Suprapubic skin (tissue), 4 donors: ENCODE measurements around the gene MYO16. TPM values are rescaled to one million over a fixed set of nuclear protein-coding genes. Genes with fewer than 3 reads are reported as not detected.

Experiments used
- DNase-seq, 2 donors: peaks; one replicate each; pipeline ENCODE4 v3.0.0-alpha.2; 2019; ENCODE audit warnings: low spot score in 2 of 2
- H3K27ac ChIP-seq: fragments of 200-600 bp; sonication (generic); one replicate; pipeline ENCODE4 v1.5.1; 2019
- H3K27me3 ChIP-seq: fragments of 200-600 bp; sonication (generic); one replicate; pipeline ENCODE4 v1.5.1; 2019
- H3K36me3 ChIP-seq: fragments of 200-600 bp; sonication (generic); one replicate; pipeline ENCODE4 v1.5.1; 2019
- H3K4me1 ChIP-seq: fragments of 200-600 bp; sonication (generic); one replicate; pipeline ENCODE4 v1.5.1; 2019
- H3K4me3 ChIP-seq: fragments of 200-600 bp; sonication (generic); one replicate; pipeline ENCODE4 v1.5.1; 2019; ENCODE audit warnings: mild to moderate bottlenecking
- H3K9me3 ChIP-seq: fragments of 200-600 bp; sonication (generic); one replicate; pipeline ENCODE4 v1.5.1; 2019
- CTCF ChIP-seq, 2 donors: fragments of 200-600 bp in 1 of 2; fragments of 450-650 bp in 1 of 2; sonication (generic) in 1 of 2; IDR thresholded peaks; one replicate each; pipeline ENCODE4 v1.5.1; 2016 to 2019; ENCODE audit warnings: antibody characterized with exemption in 2 of 2, mild to moderate bottlenecking in 1 of 2, moderate library complexity in 1 of 2
- EP300 ChIP-seq: sonication (generic); formaldehyde crosslinking; IDR thresholded peaks from one replicate; pipeline ENCODE4 v1.6.1; 2017; ENCODE audit warnings: antibody characterized with exemption
- POLR2A ChIP-seq, 2 donors: fragments of 450-650 bp; IDR thresholded peaks; one replicate each; pipeline ENCODE4 v1.6.1; 2017; ENCODE audit warnings: antibody characterized with exemption in 2 of 2, mild to moderate bottlenecking in 2 of 2, moderate library complexity in 2 of 2
- POLR2AphosphoS5 ChIP-seq, 3 donors: sonication (generic); formaldehyde crosslinking; IDR thresholded peaks; one replicate each; pipeline ENCODE4 v1.6.1; 2017; ENCODE audit warnings: antibody characterized with exemption in 3 of 3
- WGBS: methylation state at CpG from one replicate; pipeline ENCODE4 v1.1.5; 2018; 5-methylcytosine and 5-hydroxymethylcytosine counted together
- total RNA-seq, 4 donors: library from RNA; depleted of rRNA; stranded (reverse); fragments of >200 nt; gene quantifications; one replicate each; pipeline ENCODE4 v1.1.0, GENCODE V29; 2016

MYO16 gene
- total RNA-seq, 4 donors from 2014 or later: 0.08 to 0.98 (median 0.25) TPM

- TF ChIP-seq CTCF (IDR thresholded peaks at IDR 0.05): no peak
- no peak for TF ChIP-seq EP300
- TF ChIP-seq POLR2A (IDR thresholded peaks at IDR 0.05): no peak
- TF ChIP-seq POLR2AphosphoS5 (IDR thresholded peaks at IDR 0.05): no peak
- Histone ChIP-seq H3K27ac (no peak overlapping the region), H3K27me3 (no peaks in the 10 kb centered on the region), H3K4me3 (no peak overlapping the region), H3K9me3 (no peaks in the 10 kb centered on the region), H3K36me3 (no peaks in the 10 kb centered on the region), H3K4me1 (peaks cover 12% of the 10 kb centered on the region)
- 90% methylated on average over 8 of the region's 8 CpGs for WGBS
- no peak for DNase-seq
Measured at GRCh38 chr13:108950333-108951010, 321.1 kb downstream of the MYO16 start.

GRCh38 chr13:108955741-108956140, 326.3 kb downstream of the MYO16 start:
- DNase-seq: no peak
- 88% methylated on average over 5 of the region's 5 CpGs for WGBS
- H3K27ac ChIP-seq: no peak overlapping the region
- no peak overlapping the region for H3K4me3 ChIP-seq
- H3K36me3 ChIP-seq: no peaks in the 10 kb centered on the region
- TF ChIP-seq CTCF (IDR thresholded peaks at IDR 0.05): no peak
- TF ChIP-seq POLR2AphosphoS5 (IDR thresholded peaks at IDR 0.05): no peak
- TF ChIP-seq EP300: no peak
- TF ChIP-seq POLR2A (IDR thresholded peaks at IDR 0.05): no peak
- H3K27me3 ChIP-seq: no peaks in the 10 kb centered on the region
- peaks cover 4% of the 10 kb centered on the region for H3K4me1 ChIP-seq
- no peaks in the 10 kb centered on the region for H3K9me3 ChIP-seq

GRCh38 chr13:108957369-108958012, 328.1 kb downstream of the MYO16 start:
- TF ChIP-seq CTCF (IDR thresholded peaks at IDR 0.05) (no peak), POLR2A (IDR thresholded peaks at IDR 0.05) (no peak), POLR2AphosphoS5 (IDR thresholded peaks at IDR 0.05) (no peak), EP300 (no peak)
- DNase-seq: no peak
- Histone ChIP-seq H3K36me3 (no peaks in the 10 kb centered on the region), H3K27ac (no peak overlapping the region), H3K27me3 (no peaks in the 10 kb centered on the region), H3K4me3 (no peak overlapping the region), H3K9me3 (no peaks in the 10 kb centered on the region), H3K4me1 (peaks cover 4% of the 10 kb centered on the region)
- 32% methylated on average over 11 of the region's 11 CpGs for WGBS

- H3K27ac ChIP-seq: no peak overlapping the region
- DNase-seq: no peak
- no peak overlapping the region for H3K4me3 ChIP-seq
- H3K36me3 ChIP-seq: no peaks in the 10 kb centered on the region
- TF ChIP-seq CTCF (IDR thresholded peaks at IDR 0.05) (no peak), POLR2A (IDR thresholded peaks at IDR 0.05) (no peak), POLR2AphosphoS5 (IDR thresholded peaks at IDR 0.05) (no peak), EP300 (no peak)
- no peaks in the 10 kb centered on the region for H3K9me3 ChIP-seq
- no peaks in the 10 kb centered on the region for H3K27me3 ChIP-seq
- H3K4me1 ChIP-seq: peaks cover 4% of the 10 kb centered on the region
Measured at GRCh38 chr13:108958013-108958376, 328.6 kb downstream of the MYO16 start.

GRCh38 chr13:108959234-108959633, 329.8 kb downstream of the MYO16 start:
- no peaks in the 10 kb centered on the region for H3K36me3 ChIP-seq
- H3K27me3 ChIP-seq: no peaks in the 10 kb centered on the region
- TF ChIP-seq EP300 (no peak), POLR2A (IDR thresholded peaks at IDR 0.05) (no peak), CTCF (IDR thresholded peaks at IDR 0.05) (no peak), POLR2AphosphoS5 (IDR thresholded peaks at IDR 0.05) (no peak)
- H3K4me1 ChIP-seq: peaks cover 4% of the 10 kb centered on the region
- no peak for DNase-seq
- H3K9me3 ChIP-seq: no peaks in the 10 kb centered on the region
- no peak overlapping the region for H3K27ac ChIP-seq
- no peak overlapping the region for H3K4me3 ChIP-seq
